ENCODE results near the gene POLN. TPM values are rescaled to one million over a fixed set of nuclear protein-coding genes. Genes with fewer than 3 reads are reported as not detected.

Gene POLN
- total RNA-seq, 1 experiment from 2014 or later: 1.3 TPM

DNA sequence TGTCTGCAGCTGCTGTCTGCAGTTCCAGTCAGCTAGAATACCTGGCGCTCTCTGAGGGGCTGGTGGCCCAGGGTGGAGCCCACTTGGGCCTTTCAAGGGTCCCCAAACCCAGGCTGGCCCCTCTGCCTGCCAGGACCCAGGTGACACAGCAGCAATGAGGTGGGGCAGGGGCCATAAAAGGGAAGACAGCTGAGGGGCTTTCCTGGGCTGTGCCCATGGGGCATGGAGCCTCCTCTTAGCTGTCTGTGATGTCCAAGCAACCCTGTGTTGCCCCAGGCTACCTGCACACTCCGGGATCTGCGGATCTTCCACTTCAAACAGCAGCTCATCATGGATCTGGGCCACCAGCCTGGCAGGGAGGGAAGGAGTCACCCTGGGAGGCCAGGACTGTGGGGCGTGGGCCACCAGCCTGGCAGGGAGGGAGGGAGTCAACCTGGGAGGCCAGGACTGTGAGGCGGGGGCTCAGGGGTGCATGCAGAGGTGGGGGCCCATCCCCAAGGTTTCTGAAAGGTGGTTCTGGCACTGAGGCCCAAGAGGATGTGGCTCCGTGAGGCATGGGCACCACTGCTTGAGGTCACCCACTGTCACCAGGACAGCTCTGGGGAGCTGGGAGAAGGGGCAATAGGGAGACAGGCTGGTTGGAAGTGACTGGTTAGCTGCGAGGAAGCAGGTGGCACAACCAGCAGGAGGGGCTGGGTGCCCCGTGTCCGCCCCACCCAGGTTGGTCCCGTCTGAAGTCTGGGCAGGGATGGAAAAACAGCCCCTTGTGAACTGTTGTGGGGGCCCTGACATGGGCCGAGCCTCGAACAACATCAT, 166.5 kb downstream of the POLN start:
- Histone ChIP-seq H3K27ac (no peak overlapping the region), H3K79me2 (ENCODE audit: low read depth) (no peaks in the 10 kb centered on the region), H3K4me1 (replicated peaks; ENCODE audit: insufficient read depth) (no peaks in the 10 kb centered on the region), H3K27me3 (ENCODE audit: insufficient read depth, low read depth) (no peaks in the 10 kb centered on the region), H3K4me3 (no peak overlapping the region), H3K9me2 (ENCODE audit: insufficient read depth) (no peaks in the 10 kb centered on the region), H3F3A (ENCODE audit: insufficient read depth, low read depth) (no peaks in the 10 kb centered on the region), H4K20me1 (ENCODE audit: insufficient read depth) (no peaks in the 10 kb centered on the region), H3K36me3 (ENCODE audit: low read depth) (no peaks in the 10 kb centered on the region), H3K4me2 (no peak overlapping the region), H3K9me3 (ENCODE audit: insufficient read depth, low read depth) (no peaks in the 10 kb centered on the region), H2AFZ (no peak overlapping the region)
- no TSS peak for BruUV-seq (replicated peaks)
- ChIA-PET POLR2A (ENCODE audit: unreplicated experiment) (no interaction called here), CTCF (no interaction called here)
- intact Hi-C loops (cut with micrococcal nuclease; ENCODE audit: unreplicated experiment): no loop called here
- DNase-seq: no peak
- no peak for TF ChIP-seq EZH2 (IDR thresholded peaks at IDR 0.05; ENCODE audit: low read depth)
- TF ChIP-seq CTCF (conservative IDR thresholded peaks at IDR 0.05): no peak

GRCh38 chr4:2074588-2074987, 167.3 kb downstream of the POLN start:
- no peak for DNase-seq
- ChIA-PET POLR2A (ENCODE audit: unreplicated experiment) (no interaction called here), CTCF (no interaction called here)
- H3K4me1 ChIP-seq (replicated peaks; ENCODE audit: insufficient read depth): no peaks in the 10 kb centered on the region
- no peaks in the 10 kb centered on the region for H3F3A ChIP-seq (ENCODE audit: insufficient read depth, low read depth)
- no peaks in the 10 kb centered on the region for H3K27me3 ChIP-seq (ENCODE audit: insufficient read depth, low read depth)
- H3K4me2 ChIP-seq: no peak overlapping the region
- H3K9me3 ChIP-seq (ENCODE audit: insufficient read depth, low read depth): no peaks in the 10 kb centered on the region
- TF ChIP-seq CTCF (conservative IDR thresholded peaks at IDR 0.05) (no peak), EZH2 (IDR thresholded peaks at IDR 0.05; ENCODE audit: low read depth) (no peak)
- no peak overlapping the region for H2AFZ ChIP-seq
- intact Hi-C loops (cut with micrococcal nuclease; ENCODE audit: unreplicated experiment): no loop called here
- H3K79me2 ChIP-seq (ENCODE audit: low read depth): no peaks in the 10 kb centered on the region
- H3K36me3 ChIP-seq (ENCODE audit: low read depth): no peaks in the 10 kb centered on the region
- no peaks in the 10 kb centered on the region for H4K20me1 ChIP-seq (ENCODE audit: insufficient read depth)
- H3K27ac ChIP-seq: no peak overlapping the region
- H3K9me2 ChIP-seq (ENCODE audit: insufficient read depth): no peaks in the 10 kb centered on the region
- no peak overlapping the region for H3K4me3 ChIP-seq
- no TSS peak for BruUV-seq (replicated peaks)

DNA sequence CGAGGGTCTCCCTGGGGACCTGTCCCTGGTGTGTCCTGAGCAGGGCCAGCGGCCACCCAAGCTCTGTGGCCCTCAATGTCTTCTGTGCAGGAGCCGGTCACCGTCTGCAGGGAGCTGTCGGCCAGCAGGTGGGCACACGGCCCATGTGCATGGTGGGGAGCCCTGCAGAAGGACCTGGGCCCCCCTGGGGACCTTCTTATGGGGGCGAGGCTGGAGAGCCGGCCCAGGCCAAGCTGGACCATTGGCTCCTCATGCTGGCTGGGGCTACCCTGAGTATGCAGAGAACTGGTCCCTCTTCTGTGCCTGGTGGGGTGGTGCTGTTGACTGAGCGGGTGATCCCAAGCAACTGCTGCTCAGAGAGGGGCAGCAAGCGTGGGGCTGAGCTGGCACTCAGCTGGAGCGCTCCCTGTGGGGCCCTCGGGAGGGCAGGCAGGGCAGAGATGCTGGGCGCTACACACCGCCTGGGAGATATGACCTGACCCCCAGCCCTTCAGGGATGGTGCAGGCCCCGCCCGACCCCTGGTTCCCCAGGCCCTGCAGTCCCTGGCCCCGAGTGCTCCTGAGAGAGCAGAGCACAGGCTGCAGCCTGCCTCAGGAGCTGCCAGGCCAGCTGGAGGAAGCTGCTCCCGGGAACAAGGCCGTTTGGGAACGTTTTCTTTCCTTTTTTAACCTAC, 168.0 kb downstream of the POLN start:
- Histone ChIP-seq H3K36me3 (ENCODE audit: low read depth) (no peaks in the 10 kb centered on the region), H3K79me2 (ENCODE audit: low read depth) (no peaks in the 10 kb centered on the region), H2AFZ (no peak overlapping the region), H3K9me2 (ENCODE audit: insufficient read depth) (no peaks in the 10 kb centered on the region), H4K20me1 (ENCODE audit: insufficient read depth) (no peaks in the 10 kb centered on the region), H3K9me3 (ENCODE audit: insufficient read depth, low read depth) (no peaks in the 10 kb centered on the region), H3K27ac (no peak overlapping the region), H3F3A (ENCODE audit: insufficient read depth, low read depth) (no peaks in the 10 kb centered on the region), H3K27me3 (ENCODE audit: insufficient read depth, low read depth) (no peaks in the 10 kb centered on the region), H3K4me2 (no peak overlapping the region), H3K4me1 (replicated peaks; ENCODE audit: insufficient read depth) (no peaks in the 10 kb centered on the region), H3K4me3 (no peak overlapping the region)
- DNase-seq: no peak
- CTCF ChIA-PET: no interaction called here
- BruUV-seq (replicated peaks): no TSS peak
- TF ChIP-seq EZH2 (IDR thresholded peaks at IDR 0.05; ENCODE audit: low read depth) (no peak), CTCF (conservative IDR thresholded peaks at IDR 0.05) (no peak)
- POLR2A ChIA-PET (ENCODE audit: unreplicated experiment): no interaction called here
- intact Hi-C loops (cut with micrococcal nuclease; ENCODE audit: unreplicated experiment): no loop called here

Data from PC-9 (cell line).